ENCODE measurements around the gene KCTD19.

Gene KCTD19

GRCh38 chr16:67242138-67242730 is 84.3 kb downstream of the KCTD19 start:
- no peak for DNase-seq (ENCODE audit: low read depth)

GRCh38 chr16:67241008-67241900 is 85.3 kb downstream of the KCTD19 start:
- DNase-seq (ENCODE audit: low read depth): no peak

GRCh38 chr16:67240506-67240905 is 86.0 kb downstream of the KCTD19 start:
- no peak for DNase-seq (ENCODE audit: low read depth)
